ENCODE data around the gene HAVCR2. TPM values are rescaled to one million over a fixed set of nuclear protein-coding genes. Genes with fewer than 3 reads are reported as not detected.

The HAVCR2 gene
- polyA plus RNA-seq, 1 of the 3 experiments (the other 2 are of a cell fraction): 0.12 TPM

DNA sequence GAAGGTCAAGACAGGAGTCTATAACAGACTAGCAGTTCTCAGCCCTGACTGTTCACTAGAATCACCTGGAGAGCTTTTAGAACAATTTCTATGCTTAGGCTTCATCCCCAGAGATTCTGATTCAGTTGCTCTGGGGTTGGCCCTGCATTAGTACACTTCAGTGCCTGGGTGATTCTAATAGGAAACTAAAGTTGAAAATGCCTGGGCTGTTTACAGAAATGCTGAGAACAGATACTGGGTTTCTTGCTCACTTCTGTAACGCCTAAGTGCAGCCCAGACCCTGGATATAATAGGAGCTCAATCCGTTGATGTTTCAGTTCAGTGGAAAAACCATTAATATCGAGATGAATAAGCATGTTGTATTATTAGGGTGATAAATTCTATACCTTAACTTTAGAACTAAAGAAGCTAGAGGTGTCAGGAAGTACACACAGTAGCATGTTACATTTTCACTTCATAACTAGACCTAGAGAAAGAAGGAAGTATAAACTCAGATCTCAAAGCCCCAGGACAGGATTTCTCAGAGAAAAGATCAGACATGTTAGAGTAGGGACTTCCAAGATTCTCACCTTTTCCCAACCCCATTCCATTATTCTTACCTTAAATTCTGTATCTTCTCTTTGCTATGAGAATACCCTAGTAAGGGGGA is 20.4 kb downstream of the HAVCR2 start:
- no peak overlapping the region for H3K9ac ChIP-seq
- no peak overlapping the region for H3K27ac ChIP-seq (ENCODE audit: low read depth in 2 of 2, low read length in 1 of 2)
- no peaks in the 10 kb centered on the region for H3K9me2 ChIP-seq
- H3F3A ChIP-seq (replicated peaks; ENCODE audit: insufficient read depth): no peaks in the 10 kb centered on the region
- H3K4me2 ChIP-seq: no peak overlapping the region
- no peaks in the 10 kb centered on the region for H3K27me3 ChIP-seq (ENCODE audit: insufficient read depth)
- no peak overlapping the region for H3K4me3 ChIP-seq (ENCODE audit: low read depth in 2 of 2, low read length in 1 of 2)
- H3K4me1 ChIP-seq (ENCODE audit: control insufficient read depth in 1 of 2, insufficient read depth in 2 of 2, low read depth in 1 of 2, low read length in 1 of 2): no peaks in the 10 kb centered on the region
- DNase-seq: no peak
- H3K79me2 ChIP-seq (ENCODE audit: insufficient read depth): no peaks in the 10 kb centered on the region
- TF ChIP-seq, protein P1, sequence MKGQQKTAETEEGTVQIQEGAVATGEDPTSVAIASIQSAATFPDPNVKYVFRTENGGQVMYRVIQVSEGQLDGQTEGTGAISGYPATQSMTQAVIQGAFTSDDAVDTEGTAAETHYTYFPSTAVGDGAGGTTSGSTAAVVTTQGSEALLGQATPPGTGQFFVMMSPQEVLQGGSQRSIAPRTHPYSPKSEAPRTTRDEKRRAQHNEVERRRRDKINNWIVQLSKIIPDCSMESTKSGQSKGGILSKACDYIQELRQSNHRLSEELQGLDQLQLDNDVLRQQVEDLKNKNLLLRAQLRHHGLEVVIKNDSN (IDR thresholded peaks at IDR 0.05; ENCODE audit: borderline replicate concordance, low read depth): no peak
- no peak for TF ChIP-seq TCF12 (IDR thresholded peaks at IDR 0.05)
- TF ChIP-seq, protein P2, sequence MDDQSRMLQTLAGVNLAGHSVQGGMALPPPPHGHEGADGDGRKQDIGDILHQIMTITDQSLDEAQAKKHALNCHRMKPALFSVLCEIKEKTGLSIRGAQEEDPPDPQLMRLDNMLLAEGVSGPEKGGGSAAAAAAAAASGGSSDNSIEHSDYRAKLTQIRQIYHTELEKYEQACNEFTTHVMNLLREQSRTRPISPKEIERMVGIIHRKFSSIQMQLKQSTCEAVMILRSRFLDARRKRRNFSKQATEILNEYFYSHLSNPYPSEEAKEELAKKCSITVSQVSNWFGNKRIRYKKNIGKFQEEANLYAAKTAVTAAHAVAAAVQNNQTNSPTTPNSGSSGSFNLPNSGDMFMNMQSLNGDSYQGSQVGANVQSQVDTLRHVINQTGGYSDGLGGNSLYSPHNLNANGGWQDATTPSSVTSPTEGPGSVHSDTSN (IDR thresholded peaks at IDR 0.05): no peak
- no peak for TF ChIP-seq RAD21 (IDR thresholded peaks at IDR 0.05; ENCODE audit: low read length)
- TF ChIP-seq MXI1 (IDR thresholded peaks at IDR 0.05; ENCODE audit: low read depth, low read length): no peak
- TF ChIP-seq EP300 (IDR thresholded peaks at IDR 0.05; ENCODE audit: borderline replicate concordance in 1 of 2, low read depth in 1 of 2, low read length in 1 of 2): no peak
- TF ChIP-seq, protein P3, sequence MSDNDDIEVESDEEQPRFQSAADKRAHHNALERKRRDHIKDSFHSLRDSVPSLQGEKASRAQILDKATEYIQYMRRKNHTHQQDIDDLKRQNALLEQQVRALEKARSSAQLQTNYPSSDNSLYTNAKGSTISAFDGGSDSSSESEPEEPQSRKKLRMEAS (IDR thresholded peaks at IDR 0.05; ENCODE audit: low read depth): no peak
- TF ChIP-seq SIN3A (IDR thresholded peaks at IDR 0.05; ENCODE audit: borderline replicate concordance, low read depth, low read length): no peak
- no peak for TF ChIP-seq CHD2 (IDR thresholded peaks at IDR 0.05; ENCODE audit: low read length, partially characterized antibody)
- TF ChIP-seq GATA2 (CRISPR knock-in tag; IDR thresholded peaks at IDR 0.05): no peak
- no peak for TF ChIP-seq RFX5 (IDR thresholded peaks at IDR 0.05; ENCODE audit: low read length)
- H2AFZ ChIP-seq (ENCODE audit: low read depth): no peak overlapping the region
- H3K36me3 ChIP-seq (replicated peaks in 1 of 2; ENCODE audit: control insufficient read depth in 1 of 2, insufficient read depth in 2 of 2, low read length in 1 of 2): no peaks in the 10 kb centered on the region
- ChIA-PET POLR2A (no interaction called here), CTCF (no interaction called here)
- WGBS (ENCODE audit: low lambda C conversion rate): 21% methylated on average over 3 of the region's 3 CpGs
- H4K20me1 ChIP-seq (ENCODE audit: insufficient read depth): no peaks in the 10 kb centered on the region
- no peaks in the 10 kb centered on the region for H3K9me3 ChIP-seq

DNA sequence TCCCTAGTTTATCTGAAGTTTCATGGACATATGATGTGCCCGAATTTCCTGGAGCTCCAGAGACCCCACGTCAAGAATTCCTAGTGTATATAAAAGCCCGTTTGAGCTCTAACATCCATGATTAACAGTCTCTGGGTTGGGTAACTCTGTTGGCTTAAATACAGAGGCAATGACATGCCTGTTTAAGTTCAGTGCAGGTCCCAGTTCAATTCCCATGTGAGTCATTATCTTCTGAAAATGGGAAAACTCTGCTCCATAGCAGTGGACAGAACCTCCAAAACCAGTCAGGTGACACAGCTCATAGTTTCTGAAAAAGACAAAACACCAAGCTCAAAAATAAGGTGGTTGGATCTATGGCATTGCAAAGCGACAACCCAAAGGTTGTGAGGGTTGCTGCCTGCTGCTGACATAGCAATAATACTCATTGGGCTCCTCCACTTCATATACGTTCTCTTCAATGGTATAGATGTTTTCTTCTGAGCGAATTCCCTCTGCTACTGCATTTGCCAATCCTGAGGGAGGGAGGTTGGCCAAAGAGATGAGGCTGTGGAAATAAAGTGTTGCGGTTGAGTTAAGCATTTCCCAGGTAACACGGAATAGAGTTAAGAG is 22.0 kb downstream of the HAVCR2 start:
- 42% methylated on average over 8 of the region's 8 CpGs for WGBS (ENCODE audit: low lambda C conversion rate)
- POLR2A ChIA-PET: no interaction called here

More for the DNA sequence above, 22.0 kb downstream of the HAVCR2 start:
- Histone ChIP-seq H3K79me2 (ENCODE audit: insufficient read depth) (no peaks in the 10 kb centered on the region), H4K20me1 (ENCODE audit: insufficient read depth) (no peaks in the 10 kb centered on the region), H3K27ac (ENCODE audit: low read depth in 2 of 2, low read length in 1 of 2) (no peak overlapping the region), H3K4me3 (ENCODE audit: low read depth in 2 of 2, low read length in 1 of 2) (no peak overlapping the region), H3K9ac (no peak overlapping the region), H3K4me1 (ENCODE audit: control insufficient read depth in 1 of 2, insufficient read depth in 2 of 2, low read depth in 1 of 2, low read length in 1 of 2) (no peaks in the 10 kb centered on the region), H3K4me2 (no peak overlapping the region), H3K9me3 (no peaks in the 10 kb centered on the region), H3K36me3 (replicated peaks in 1 of 2; ENCODE audit: control insufficient read depth in 1 of 2, insufficient read depth in 2 of 2, low read length in 1 of 2) (no peaks in the 10 kb centered on the region), H3F3A (replicated peaks; ENCODE audit: insufficient read depth) (no peaks in the 10 kb centered on the region), H3K27me3 (ENCODE audit: insufficient read depth) (no peaks in the 10 kb centered on the region), H2AFZ (ENCODE audit: low read depth) (no peak overlapping the region), H3K9me2 (no peaks in the 10 kb centered on the region)
- DNase-seq: no peak
- TF ChIP-seq SIN3A (IDR thresholded peaks at IDR 0.05; ENCODE audit: borderline replicate concordance, low read depth, low read length) (no peak), EZH2phosphoT487 (IDR thresholded peaks at IDR 0.05; ENCODE audit: borderline replicate concordance, low read depth) (no peak), SMC3 (IDR thresholded peaks at IDR 0.05; ENCODE audit: low read depth, low read length) (no peak), RCOR1 (IDR thresholded peaks at IDR 0.05; ENCODE audit: low read length) (no peak), GATA2 (CRISPR knock-in tag; IDR thresholded peaks at IDR 0.05) (no peak), FOXM1 (IDR thresholded peaks at IDR 0.05; ENCODE audit: low read depth) (no peak), RFX5 (IDR thresholded peaks at IDR 0.05; ENCODE audit: low read length) (no peak), POLR2AphosphoS5 (IDR thresholded peaks at IDR 0.05; ENCODE audit: low read depth, low read length) (no peak)
- TF ChIP-seq, protein P4, sequence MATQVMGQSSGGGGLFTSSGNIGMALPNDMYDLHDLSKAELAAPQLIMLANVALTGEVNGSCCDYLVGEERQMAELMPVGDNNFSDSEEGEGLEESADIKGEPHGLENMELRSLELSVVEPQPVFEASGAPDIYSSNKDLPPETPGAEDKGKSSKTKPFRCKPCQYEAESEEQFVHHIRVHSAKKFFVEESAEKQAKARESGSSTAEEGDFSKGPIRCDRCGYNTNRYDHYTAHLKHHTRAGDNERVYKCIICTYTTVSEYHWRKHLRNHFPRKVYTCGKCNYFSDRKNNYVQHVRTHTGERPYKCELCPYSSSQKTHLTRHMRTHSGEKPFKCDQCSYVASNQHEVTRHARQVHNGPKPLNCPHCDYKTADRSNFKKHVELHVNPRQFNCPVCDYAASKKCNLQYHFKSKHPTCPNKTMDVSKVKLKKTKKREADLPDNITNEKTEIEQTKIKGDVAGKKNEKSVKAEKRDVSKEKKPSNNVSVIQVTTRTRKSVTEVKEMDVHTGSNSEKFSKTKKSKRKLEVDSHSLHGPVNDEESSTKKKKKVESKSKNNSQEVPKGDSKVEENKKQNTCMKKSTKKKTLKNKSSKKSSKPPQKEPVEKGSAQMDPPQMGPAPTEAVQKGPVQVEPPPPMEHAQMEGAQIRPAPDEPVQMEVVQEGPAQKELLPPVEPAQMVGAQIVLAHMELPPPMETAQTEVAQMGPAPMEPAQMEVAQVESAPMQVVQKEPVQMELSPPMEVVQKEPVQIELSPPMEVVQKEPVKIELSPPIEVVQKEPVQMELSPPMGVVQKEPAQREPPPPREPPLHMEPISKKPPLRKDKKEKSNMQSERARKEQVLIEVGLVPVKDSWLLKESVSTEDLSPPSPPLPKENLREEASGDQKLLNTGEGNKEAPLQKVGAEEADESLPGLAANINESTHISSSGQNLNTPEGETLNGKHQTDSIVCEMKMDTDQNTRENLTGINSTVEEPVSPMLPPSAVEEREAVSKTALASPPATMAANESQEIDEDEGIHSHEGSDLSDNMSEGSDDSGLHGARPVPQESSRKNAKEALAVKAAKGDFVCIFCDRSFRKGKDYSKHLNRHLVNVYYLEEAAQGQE (IDR thresholded peaks at IDR 0.05; ENCODE audit: low read depth, low read length): no peak
- TF ChIP-seq, protein P5, sequence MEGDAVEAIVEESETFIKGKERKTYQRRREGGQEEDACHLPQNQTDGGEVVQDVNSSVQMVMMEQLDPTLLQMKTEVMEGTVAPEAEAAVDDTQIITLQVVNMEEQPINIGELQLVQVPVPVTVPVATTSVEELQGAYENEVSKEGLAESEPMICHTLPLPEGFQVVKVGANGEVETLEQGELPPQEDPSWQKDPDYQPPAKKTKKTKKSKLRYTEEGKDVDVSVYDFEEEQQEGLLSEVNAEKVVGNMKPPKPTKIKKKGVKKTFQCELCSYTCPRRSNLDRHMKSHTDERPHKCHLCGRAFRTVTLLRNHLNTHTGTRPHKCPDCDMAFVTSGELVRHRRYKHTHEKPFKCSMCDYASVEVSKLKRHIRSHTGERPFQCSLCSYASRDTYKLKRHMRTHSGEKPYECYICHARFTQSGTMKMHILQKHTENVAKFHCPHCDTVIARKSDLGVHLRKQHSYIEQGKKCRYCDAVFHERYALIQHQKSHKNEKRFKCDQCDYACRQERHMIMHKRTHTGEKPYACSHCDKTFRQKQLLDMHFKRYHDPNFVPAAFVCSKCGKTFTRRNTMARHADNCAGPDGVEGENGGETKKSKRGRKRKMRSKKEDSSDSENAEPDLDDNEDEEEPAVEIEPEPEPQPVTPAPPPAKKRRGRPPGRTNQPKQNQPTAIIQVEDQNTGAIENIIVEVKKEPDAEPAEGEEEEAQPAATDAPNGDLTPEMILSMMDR (IDR thresholded peaks at IDR 0.05): no peak
- CTCF ChIA-PET: no interaction called here

All from SK-N-SH (cell line).